HFFc6 (cell line): Measurements from ENCODE around the gene SCAMP2. TPM values are rescaled to one million over a fixed set of nuclear protein-coding genes. Genes with fewer than 3 reads are reported as not detected.

ENCODE experiments used
- DNase-seq: peaks from one replicate; pipeline ENCODE4 v3.0.0-alpha.2; 2018
- H3K27ac Mint-ChIP-seq: 2 replicates; pipeline ENCODE4 v1.8.0; 2020; ENCODE audit warnings: mild to moderate bottlenecking, mixed read lengths
- H3K27me3 Mint-ChIP-seq: 2 replicates; pipeline ENCODE4 v1.8.0; 2021; ENCODE audit warnings: mild to moderate bottlenecking, moderate library complexity, mixed read lengths; ENCODE audit not compliant: insufficient read depth
- H3K36me3 Mint-ChIP-seq: 2 replicates; pipeline ENCODE4 v1.8.0; 2021; ENCODE audit warnings: low read depth, mixed read lengths
- H3K4me1 Mint-ChIP-seq: 2 replicates; pipeline ENCODE4 v1.8.0; 2020; ENCODE audit warnings: low read depth, mixed read lengths
- H3K4me3 Mint-ChIP-seq: 2 replicates; pipeline ENCODE4 v1.8.0; 2020; ENCODE audit warnings: mild to moderate bottlenecking, moderate library complexity, mixed read lengths
- H3K9me3 Mint-ChIP-seq: 2 replicates; pipeline ENCODE4 v1.8.0; 2020; ENCODE audit warnings: mild to moderate bottlenecking, mixed read lengths
- CTCF ChIP-seq: fragments of 200-600 bp; sonication (generic); IDR thresholded peaks from 2 replicates; pipeline ENCODE4 v1.5.0; 2021; ENCODE audit warnings: antibody characterized with exemption, mild to moderate bottlenecking
- total RNA-seq, 6 experiments: library from RNA; stranded (reverse); fragmentation: NEBNext Ultra II Directional; extraction: Animal tissue kit (Norgen Biotek cat#: 25700); gene quantifications; 2 replicates in 1 of 6; 3 replicates in 5 of 6; pipeline ENCODE4 v1.2.3, GENCODE V29; 2021

SCAMP2 gene
- total RNA-seq, 6 experiments from 2014 or later: 70.1 to 86.1 (median 75.9) TPM

- no peak for TF ChIP-seq CTCF
- no peak overlapping the region for H3K4me3 Mint-ChIP-seq
- H3K9me3 Mint-ChIP-seq: peaks cover 6% of the 10 kb centered on the region; the same call in 1 of the 2 replicates
- no peaks in the 10 kb centered on the region; the same call in 1 of the 2 replicates for H3K36me3 Mint-ChIP-seq
- no peak overlapping the region for H3K27ac Mint-ChIP-seq
- no peak for DNase-seq
- peaks cover 2% of the 10 kb centered on the region; the same call in 1 of the 2 replicates for H3K27me3 Mint-ChIP-seq
- H3K4me1 Mint-ChIP-seq: peaks cover 34% of the 10 kb centered on the region
These were observed 12.3 kb upstream of the SCAMP2 start for GRCh38 chr15:74885461-74885860.

GRCh38 chr15:74884428-74885223 lies 11.5 kb upstream of the SCAMP2 start:
- no peak for DNase-seq
- Mint-ChIP-seq H3K4me1 (peaks cover 28% of the 10 kb centered on the region), H3K36me3 (no peaks in the 10 kb centered on the region; the same call in 1 of the 2 replicates), H3K27ac (peak overlapping the region; percentile 20; the same call in 1 of the 2 replicates), H3K9me3 (peaks cover 6% of the 10 kb centered on the region; the same call in 1 of the 2 replicates), H3K27me3 (peaks cover 2% of the 10 kb centered on the region), H3K4me3 (no peak overlapping the region)
- TF ChIP-seq CTCF: no peak

GRCh38 chr15:74882528-74882927 lies 9.4 kb upstream of the SCAMP2 start:
- Mint-ChIP-seq H3K36me3 (no peaks in the 10 kb centered on the region; the same call in 1 of the 2 replicates), H3K4me1 (peaks cover 19% of the 10 kb centered on the region), H3K27me3 (peaks cover 3% of the 10 kb centered on the region), H3K4me3 (no peak overlapping the region), H3K9me3 (peaks cover 6% of the 10 kb centered on the region; the same call in 1 of the 2 replicates), H3K27ac (no peak overlapping the region)
- DNase-seq: no peak
- TF ChIP-seq CTCF: no peak

GRCh38 chr15:74878273-74878672 lies 5.1 kb upstream of the SCAMP2 start:
- peaks cover 9% of the 10 kb centered on the region for H3K27me3 Mint-ChIP-seq
- peaks cover 6% of the 10 kb centered on the region; the same call in 1 of the 2 replicates for H3K9me3 Mint-ChIP-seq
- DNase-seq: no peak
- H3K4me3 Mint-ChIP-seq: no peak overlapping the region
- peaks cover 7% of the 10 kb centered on the region; the same call in 1 of the 2 replicates for H3K4me1 Mint-ChIP-seq
- no peak overlapping the region for H3K27ac Mint-ChIP-seq
- H3K36me3 Mint-ChIP-seq: no peaks in the 10 kb centered on the region; the same call in 1 of the 2 replicates
- no peak for TF ChIP-seq CTCF

GRCh38 chr15:74873756-74874424 lies 725 bp upstream of the SCAMP2 start:
- no peak for DNase-seq
- no peaks in the 10 kb centered on the region for H3K9me3 Mint-ChIP-seq
- H3K4me1 Mint-ChIP-seq: peaks cover 32% of the 10 kb centered on the region
- H3K4me3 Mint-ChIP-seq: peak overlapping the region; percentile 99
- peaks cover 10% of the 10 kb centered on the region for H3K36me3 Mint-ChIP-seq
- no peak for TF ChIP-seq CTCF
- H3K27me3 Mint-ChIP-seq: peaks cover 9% of the 10 kb centered on the region
- peak overlapping the region; percentile 96; the same call in 1 of the 2 replicates for H3K27ac Mint-ChIP-seq
